Neural cell (in vitro differentiated cells): ENCODE measurements around the gene OSBPL7. TPM values are rescaled to one million over a fixed set of nuclear protein-coding genes. Genes with fewer than 3 reads are reported as not detected.

Experiments
- H2AFZ ChIP-seq: fragments of 200-600, 300-800 bp; sonication (generic), shearing (Covaris generic); 2 replicates; pipeline ENCODE4 v1.6.0; 2014; ENCODE audit warnings: low read depth, mild to moderate bottlenecking, antibody characterized with exemption, low read length, moderate library complexity
- H3F3A ChIP-seq: fragments of 200-600 bp; shearing (Covaris generic); 2 replicates; pipeline ENCODE4 v1.6.1; 2016; ENCODE audit warnings: mild to moderate bottlenecking, moderate library complexity, mixed read lengths, antibody characterized with exemption, low read length; ENCODE audit not compliant: insufficient read depth, poor library complexity, severe bottlenecking
- H3K27ac ChIP-seq: fragments of 200-600, 300-800 bp; sonication (generic), shearing (Covaris generic); 2 replicates; pipeline ENCODE4 v1.5.1; 2014; ENCODE audit warnings: mild to moderate bottlenecking, low read length, moderate library complexity
- H3K27me3 ChIP-seq: fragments of 300-800, 200-600 bp; sonication (generic), shearing (Covaris generic); 2 replicates; pipeline ENCODE4 v1.6.0; 2014; ENCODE audit warnings: mild to moderate bottlenecking, low read depth, low read length, moderate library complexity; ENCODE audit not compliant: insufficient read depth
- H3K36me3 ChIP-seq: fragments of 300-800, 200-600 bp; sonication (generic), shearing (Covaris generic); 2 replicates; pipeline ENCODE4 v1.5.1; 2014; ENCODE audit warnings: mild to moderate bottlenecking, antibody characterized with exemption, low read length, moderate library complexity; ENCODE audit not compliant: insufficient read depth
- H3K4me2 ChIP-seq: fragments of 300-800, 200-600 bp; sonication (generic), shearing (Covaris generic); 2 replicates; pipeline ENCODE4 v1.6.0; 2014; ENCODE audit warnings: mild to moderate bottlenecking, low read length
- H3K4me3 ChIP-seq: fragments of 300-800, 200-600 bp; sonication (generic), shearing (Covaris generic); 2 replicates; pipeline ENCODE4 v1.5.1; 2014; ENCODE audit warnings: mild to moderate bottlenecking, low read length, moderate library complexity
- H3K79me2 ChIP-seq: fragments of 200-600 bp; shearing (Covaris generic); replicated peaks from 2 replicates; pipeline ENCODE4 v1.6.0; 2014; ENCODE audit warnings: mild to moderate bottlenecking, low read length, moderate library complexity; ENCODE audit not compliant: insufficient read depth
- H3K9ac ChIP-seq: fragments of 300-800, 200-600 bp; sonication (generic), shearing (Covaris generic); 2 replicates; pipeline ENCODE4 v1.6.1; 2016; ENCODE audit warnings: mild to moderate bottlenecking, low read length, mixed read lengths
- H3K9me2 ChIP-seq: fragments of 200-600 bp; shearing (Covaris generic); 2 replicates; pipeline ENCODE4 v1.6.1; 2016; ENCODE audit warnings: mild to moderate bottlenecking, low read length, mixed read lengths; ENCODE audit not compliant: insufficient read depth
- H3K9me3 ChIP-seq: fragments of 200-600, 300-800 bp; sonication (generic), shearing (Covaris generic); 2 replicates; pipeline ENCODE4 v1.6.1; 2016; ENCODE audit warnings: mild to moderate bottlenecking, mixed run types, low read length, moderate library complexity, mixed read lengths
- H4K20me1 ChIP-seq: fragments of 200-600 bp; shearing (Covaris generic); 2 replicates; pipeline ENCODE4 v1.6.1; 2016; ENCODE audit warnings: mild to moderate bottlenecking, mixed run types; ENCODE audit not compliant: insufficient read depth
- CTCF ChIP-seq: fragments of 450-650 bp; IDR thresholded peaks from 2 replicates; pipeline ENCODE4 v1.5.1; 2014; ENCODE audit warnings: antibody characterized with exemption, mild to moderate bottlenecking, moderate library complexity; ENCODE audit not compliant: poor library complexity, severe bottlenecking
- EP300 ChIP-seq: fragments of 450-650 bp; conservative IDR thresholded peaks from 2 replicates; pipeline ENCODE4 v1.6.1; 2014; ENCODE audit warnings: antibody characterized with exemption, mild to moderate bottlenecking, moderate library complexity; ENCODE audit not compliant: poor library complexity, severe bottlenecking
- EZH2 ChIP-seq: fragments of 200-600, 300-800 bp; shearing (Covaris generic), sonication (generic); IDR thresholded peaks from 2 replicates; pipeline ENCODE4 v1.6.1; 2014; ENCODE audit warnings: antibody characterized with exemption, low read length, borderline replicate concordance, mild to moderate bottlenecking; ENCODE audit not compliant: insufficient read depth, poor library complexity, severe bottlenecking
- MXI1 ChIP-seq: fragments of 450-650 bp; conservative IDR thresholded peaks from 2 replicates; pipeline ENCODE4 v1.6.1; 2014; ENCODE audit warnings: antibody characterized with exemption, mild to moderate bottlenecking; ENCODE audit not compliant: poor library complexity, severe bottlenecking
- POLR2AphosphoS5 ChIP-seq: IDR thresholded peaks from 2 replicates; pipeline ENCODE4 v1.6.1; 2012
- RAD21 ChIP-seq: fragments of 450-650 bp; conservative IDR thresholded peaks from 2 replicates; pipeline ENCODE4 v1.6.1; 2014; ENCODE audit warnings: antibody characterized with exemption, mild to moderate bottlenecking, moderate library complexity
- REST ChIP-seq: IDR thresholded peaks from 2 replicates; pipeline ENCODE4 v1.6.1; 2012; ENCODE audit warnings: borderline replicate concordance
- SMC3 ChIP-seq: fragments of 450-650 bp; conservative IDR thresholded peaks from 2 replicates; pipeline ENCODE4 v1.6.1; 2014; ENCODE audit warnings: antibody characterized with exemption, mild to moderate bottlenecking, moderate library complexity; ENCODE audit not compliant: poor library complexity
- TAF1 ChIP-seq: IDR thresholded peaks from 2 replicates; pipeline ENCODE4 v1.6.1; 2012; ENCODE audit warnings: low read depth
- polyA plus RNA-seq: library from polyadenylated mRNA; depleted of rRNA; stranded (reverse); fragments of >200 nt; gene quantifications from 2 replicates; pipeline ENCODE4 v1.2.3, GENCODE V29; 2014

Gene OSBPL7
- polyA plus RNA-seq, 1 donor from 2014 or later = 10.0 TPM

- no peaks in the 10 kb centered on the region for H3K27me3 ChIP-seq
- H3F3A ChIP-seq = no peaks in the 10 kb centered on the region
- H3K9ac ChIP-seq = no peak overlapping the region
- no peak overlapping the region for H3K4me2 ChIP-seq
- no peaks in the 10 kb centered on the region for H3K36me3 ChIP-seq
- H3K9me2 ChIP-seq = no peaks in the 10 kb centered on the region
- H3K9me3 ChIP-seq = no peaks in the 10 kb centered on the region
- no peaks in the 10 kb centered on the region for H4K20me1 ChIP-seq
- no peak overlapping the region for H3K4me3 ChIP-seq
- no peak overlapping the region for H2AFZ ChIP-seq
- TF ChIP-seq CTCF (no peak), REST (no peak), POLR2AphosphoS5 (no peak), TAF1 (no peak), EZH2 (no peak)
- no peaks in the 10 kb centered on the region for H3K79me2 ChIP-seq
- no peak overlapping the region for H3K27ac ChIP-seq
Measured at GRCh38 chr17:47815106-47815918, 6.3 kb downstream of the OSBPL7 start.

GRCh38 chr17:47813512-47814031 is 8.0 kb downstream of the OSBPL7 start:
- TF ChIP-seq POLR2AphosphoS5 (no peak), TAF1 (no peak), SMC3 (no peak), CTCF (no peak), MXI1 (no peak), EP300 (no peak), RAD21 (no peak)
- no peaks in the 10 kb centered on the region for H4K20me1 ChIP-seq
- no peaks in the 10 kb centered on the region for H3K79me2 ChIP-seq
- no peaks in the 10 kb centered on the region for H3K9me3 ChIP-seq
- H3K9me2 ChIP-seq = no peaks in the 10 kb centered on the region
- no peak overlapping the region for H3K27ac ChIP-seq
- no peaks in the 10 kb centered on the region for H3K36me3 ChIP-seq
- H2AFZ ChIP-seq = no peak overlapping the region
- no peak overlapping the region for H3K9ac ChIP-seq
- H3K4me2 ChIP-seq = no peak overlapping the region
- no peak overlapping the region for H3K4me3 ChIP-seq
- H3K27me3 ChIP-seq = no peaks in the 10 kb centered on the region
- no peaks in the 10 kb centered on the region for H3F3A ChIP-seq
